Measurements from ENCODE around the gene CD1D. TPM values are rescaled to one million over a fixed set of nuclear protein-coding genes. Genes with fewer than 3 reads are reported as not detected.

CD1D gene
- total RNA-seq, 4 donors from 2014 or later = 0.84 to 3.7 (median 3.1) TPM

GRCh38 chr1:158188611-158189010 lies 7.9 kb downstream of the CD1D start:
- ATAC-seq (ENCODE audit: low FRiP score) = no peak

GRCh38 chr1:158189624-158190023 lies 8.9 kb downstream of the CD1D start:
- no peak for TF ChIP-seq CTCF (IDR thresholded peaks at IDR 0.05)
- DNase-seq (ENCODE audit: low spot score) (no peak), ATAC-seq (ENCODE audit: low FRiP score) (no peak)

More at GRCh38 chr1:158188611-158189010, 7.9 kb downstream of the CD1D start:
- TF ChIP-seq CTCF (IDR thresholded peaks at IDR 0.05) = no peak
- no peak for DNase-seq (ENCODE audit: low spot score)

GRCh38 chr1:158191299-158191698 lies 10.6 kb downstream of the CD1D start:
- no peak for TF ChIP-seq CTCF (IDR thresholded peaks at IDR 0.05)
- ATAC-seq (ENCODE audit: low FRiP score) (no peak), DNase-seq (ENCODE audit: low spot score) (no peak)

GRCh38 chr1:158196461-158196860 lies 15.8 kb downstream of the CD1D start:
- no peak for TF ChIP-seq CTCF (IDR thresholded peaks at IDR 0.05)
- ATAC-seq (ENCODE audit: low FRiP score) (no peak), DNase-seq (ENCODE audit: low spot score) (no peak)

GRCh38 chr1:158199849-158200248 lies 19.2 kb downstream of the CD1D start:
- DNase-seq (ENCODE audit: low spot score) (no peak), ATAC-seq (ENCODE audit: low FRiP score) (no peak)
- TF ChIP-seq CTCF (IDR thresholded peaks at IDR 0.05) = no peak

- ATAC-seq (ENCODE audit: low FRiP score) = no peak
- no peak for TF ChIP-seq CTCF (IDR thresholded peaks at IDR 0.05)
- DNase-seq (ENCODE audit: low spot score) = no peak
Observed at GRCh38 chr1:158200527-158200926, 19.8 kb downstream of the CD1D start.

- DNase-seq (ENCODE audit: low spot score) (no peak), ATAC-seq (ENCODE audit: low FRiP score) (peak; percentile 59)
- TF ChIP-seq CTCF (IDR thresholded peaks at IDR 0.05) = no peak
Observed at GRCh38 chr1:158203693-158204457, 23.2 kb downstream of the CD1D start.
